ENCODE results near the gene ACTRT2.

DNA sequence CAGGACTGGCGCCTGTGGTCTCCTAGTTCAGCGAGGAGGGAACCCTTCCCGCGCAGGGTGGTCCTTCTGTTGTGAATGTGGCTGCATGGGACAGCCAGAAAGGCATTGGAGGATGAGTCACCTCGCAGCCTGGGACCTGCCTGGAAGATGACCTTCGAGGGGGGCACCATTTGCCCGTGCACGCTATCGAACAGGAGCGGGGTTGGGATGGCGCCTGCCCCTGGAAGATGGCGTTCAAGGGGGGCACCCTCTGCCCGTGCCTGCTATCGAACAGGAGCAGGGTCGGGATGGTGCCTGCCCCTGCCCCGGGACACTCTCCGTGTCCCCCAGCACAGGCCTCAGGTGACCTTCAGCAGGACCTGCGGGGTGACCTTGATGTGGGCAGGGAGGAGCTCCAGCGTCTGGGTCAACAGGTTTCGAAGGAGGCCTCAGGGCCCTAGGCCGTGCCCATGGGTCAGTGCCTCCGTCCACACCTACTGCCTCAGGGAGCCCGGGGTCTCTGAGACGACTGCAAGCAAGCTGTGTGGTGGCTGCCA is 1.7 kb upstream of the ACTRT2 start:
- TF ChIP-seq, protein P1, sequence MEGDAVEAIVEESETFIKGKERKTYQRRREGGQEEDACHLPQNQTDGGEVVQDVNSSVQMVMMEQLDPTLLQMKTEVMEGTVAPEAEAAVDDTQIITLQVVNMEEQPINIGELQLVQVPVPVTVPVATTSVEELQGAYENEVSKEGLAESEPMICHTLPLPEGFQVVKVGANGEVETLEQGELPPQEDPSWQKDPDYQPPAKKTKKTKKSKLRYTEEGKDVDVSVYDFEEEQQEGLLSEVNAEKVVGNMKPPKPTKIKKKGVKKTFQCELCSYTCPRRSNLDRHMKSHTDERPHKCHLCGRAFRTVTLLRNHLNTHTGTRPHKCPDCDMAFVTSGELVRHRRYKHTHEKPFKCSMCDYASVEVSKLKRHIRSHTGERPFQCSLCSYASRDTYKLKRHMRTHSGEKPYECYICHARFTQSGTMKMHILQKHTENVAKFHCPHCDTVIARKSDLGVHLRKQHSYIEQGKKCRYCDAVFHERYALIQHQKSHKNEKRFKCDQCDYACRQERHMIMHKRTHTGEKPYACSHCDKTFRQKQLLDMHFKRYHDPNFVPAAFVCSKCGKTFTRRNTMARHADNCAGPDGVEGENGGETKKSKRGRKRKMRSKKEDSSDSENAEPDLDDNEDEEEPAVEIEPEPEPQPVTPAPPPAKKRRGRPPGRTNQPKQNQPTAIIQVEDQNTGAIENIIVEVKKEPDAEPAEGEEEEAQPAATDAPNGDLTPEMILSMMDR (IDR thresholded peaks at IDR 0.05), result no peak
- no peak for TF ChIP-seq POLR2AphosphoS5 (IDR thresholded peaks at IDR 0.05)
- TF ChIP-seq EP300 (IDR thresholded peaks at IDR 0.05), result no peak
- TF ChIP-seq POLR2A (IDR thresholded peaks at IDR 0.05), result no peak

Data from gastroesophageal sphincter (tissue), 3 donors.